Kidney (tissue), 14 donors: Measurements from ENCODE around the gene TIGD6. TPM values are rescaled to one million over a fixed set of nuclear protein-coding genes. Genes with fewer than 3 reads are reported as not detected.

Experiments used
- DNase-seq, 5 donors: peaks; one replicate each; pipeline ENCODE4 v3.0.0-alpha.2; 2013 to 2020
- FAIRE-seq: peaks from 2 replicates; lab custom pipeline; 2012; peaks lifted over from hg19 to GRCh38; lab: Jason Lieb, UNC
- H3K27ac ChIP-seq, 2 donors: one replicate each; pipeline ENCODE4 v1.7.0; 2013; ENCODE audit warnings: low read depth in 2 of 2, low read length in 2 of 2, inconsistent platforms in 1 of 2
- H3K27me3 ChIP-seq: one replicate; pipeline ENCODE4 v1.7.1; 2013; ENCODE audit warnings: low read length, inconsistent platforms; ENCODE audit not compliant: control insufficient read depth, insufficient read depth
- H3K36me3 ChIP-seq, 3 donors: one replicate each; pipeline versions ENCODE4 v1.7.0 to v1.7.1; 2013; ENCODE audit warnings: low read length in 3 of 3, control low read depth in 1 of 3, inconsistent platforms in 1 of 3; ENCODE audit not compliant: insufficient read depth in 3 of 3, control insufficient read depth in 2 of 3
- H3K4me1 ChIP-seq, 3 donors: one replicate each; pipeline versions ENCODE4 v1.7.0 to v1.7.1; 2013; ENCODE audit warnings: low read length in 3 of 3, inconsistent platforms in 1 of 3, low read depth in 1 of 3; ENCODE audit not compliant: control insufficient read depth in 2 of 3, insufficient read depth in 2 of 3
- H3K4me3 ChIP-seq, 3 donors: one replicate each; pipeline versions ENCODE4 v1.7.0 to v1.8.1; 2013; ENCODE audit warnings: low read length in 3 of 3, control low read depth in 1 of 3, inconsistent platforms in 1 of 3
- H3K9ac ChIP-seq, 3 donors: one replicate each; pipeline versions ENCODE4 v1.7.0 to v1.7.1; 2013; ENCODE audit warnings: low read length in 3 of 3, control low read depth in 1 of 3, inconsistent platforms in 1 of 3
- H3K9me3 ChIP-seq, 3 donors: one replicate each; pipeline versions ENCODE4 v1.7.0 to v1.7.1; 2013; ENCODE audit warnings: low read length in 3 of 3, control low read depth in 1 of 3, inconsistent platforms in 1 of 3; ENCODE audit not compliant: control insufficient read depth in 2 of 3, insufficient read depth in 1 of 3
- CTCF ChIP-seq: IDR thresholded peaks from 3 replicates; pipeline ENCODE4 v1.5.1; 2012; ENCODE audit warnings: mild to moderate bottlenecking, moderate library complexity, borderline replicate concordance; ENCODE audit not compliant: insufficient read depth; ENCODE audit errors: extremely low read depth
- intact Hi-C: fragments of 100-400 bp; cut with DNase I; formaldehyde crosslinking; loops from one replicate; pipeline ENCODE4 v1.11.1; 2022
- polyA plus RNA-seq: library from polyadenylated mRNA; stranded (reverse); fragments of 350-450 nt; fragmentation: Illumina TruSeq; extraction: RNeasy Lipid Tissue Mini Kit (QIAGEN cat#74804); gene quantifications from one replicate; pipeline ENCODE4 v1.2.3, GENCODE V29; 2014; ENCODE audit warnings: low read depth, low replicate concordance; ENCODE audit not compliant: insufficient read depth
- total RNA-seq: library from RNA; stranded (reverse); fragmentation: NEBNext Ultra II Directional; extraction: Animal tissue kit (Norgen Biotek cat#: 25700); gene quantifications from one replicate; pipeline ENCODE4 v1.2.1, GENCODE V29; 2021
- donor health status: control.
- donor health status: control.
- donor health status: control.
- donor health status: control.
- donor health status: control.
- donor health status: DM: yes; HTN: yes; CAD: no.
- donor health status: Normal renal cell carcinoma (clear cell type).

The TIGD6 gene
- total and polyA plus RNA-seq, 2 donors from 2014 or later: 6.0 to 7.0 TPM

DNA sequence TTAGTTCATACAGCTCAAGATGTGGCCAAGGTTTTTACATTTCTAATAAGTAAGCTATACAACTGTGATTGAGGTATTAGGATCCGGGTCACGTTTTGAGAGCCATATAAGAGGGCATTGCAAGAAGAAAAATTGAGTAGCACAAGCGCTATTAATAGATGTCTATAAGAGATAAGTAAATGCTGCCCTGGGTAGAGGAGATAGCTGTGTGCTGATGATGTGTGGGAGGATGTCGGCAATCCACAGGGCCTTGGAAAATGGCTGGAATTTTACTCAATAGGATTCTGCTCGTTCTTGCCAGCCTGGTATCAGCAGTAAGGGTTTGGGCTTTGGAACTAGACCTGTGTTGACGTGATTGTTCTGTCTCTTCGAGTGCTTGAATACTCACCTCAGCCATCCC lies 44.3 kb upstream of the TIGD6 start:
- Histone ChIP-seq H3K9me3 (no peaks in the 10 kb centered on the region), H3K4me3 (no peak overlapping the region), H3K27ac (no peak overlapping the region), H3K27me3 (no peaks in the 10 kb centered on the region), H3K36me3 (peaks cover 6 to 88% (median 48%) of the 10 kb centered on the region in 3 donors), H3K9ac (no peak overlapping the region), H3K4me1 (peaks cover 0 to 11% (median 8%) of the 10 kb centered on the region in 3 donors)
- intact Hi-C loops: no loop called here
- FAIRE-seq (no peak), DNase-seq (no peak)
- no peak for TF ChIP-seq CTCF

DNA sequence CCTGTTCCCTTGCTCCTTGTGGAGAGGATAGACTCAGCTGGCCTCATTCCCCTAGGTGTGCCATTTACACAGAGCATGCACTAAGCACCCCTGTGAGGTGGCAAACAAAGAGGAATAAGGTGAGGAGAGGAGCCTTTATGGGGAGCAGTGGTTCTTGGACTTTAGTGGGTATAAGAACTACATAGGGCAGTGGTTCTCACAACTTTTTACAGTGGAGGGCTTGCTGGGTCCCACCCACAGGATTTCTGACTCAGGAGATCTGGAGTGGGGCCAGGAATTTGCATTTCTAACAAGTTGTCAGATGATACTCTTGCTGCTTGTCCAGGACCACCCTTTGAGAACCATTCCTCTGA lies 43.9 kb upstream of the TIGD6 start:
- Histone ChIP-seq H3K4me1 (peaks cover 0 to 11% (median 8%) of the 10 kb centered on the region in 3 donors), H3K9me3 (no peaks in the 10 kb centered on the region), H3K4me3 (no peak overlapping the region), H3K27ac (no peak overlapping the region), H3K27me3 (no peaks in the 10 kb centered on the region), H3K9ac (no peak overlapping the region), H3K36me3 (peaks cover 6 to 87% (median 48%) of the 10 kb centered on the region in 3 donors)
- no peak for DNase-seq
- no peak for FAIRE-seq
- intact Hi-C loops: no loop called here
- TF ChIP-seq CTCF: no peak

DNA sequence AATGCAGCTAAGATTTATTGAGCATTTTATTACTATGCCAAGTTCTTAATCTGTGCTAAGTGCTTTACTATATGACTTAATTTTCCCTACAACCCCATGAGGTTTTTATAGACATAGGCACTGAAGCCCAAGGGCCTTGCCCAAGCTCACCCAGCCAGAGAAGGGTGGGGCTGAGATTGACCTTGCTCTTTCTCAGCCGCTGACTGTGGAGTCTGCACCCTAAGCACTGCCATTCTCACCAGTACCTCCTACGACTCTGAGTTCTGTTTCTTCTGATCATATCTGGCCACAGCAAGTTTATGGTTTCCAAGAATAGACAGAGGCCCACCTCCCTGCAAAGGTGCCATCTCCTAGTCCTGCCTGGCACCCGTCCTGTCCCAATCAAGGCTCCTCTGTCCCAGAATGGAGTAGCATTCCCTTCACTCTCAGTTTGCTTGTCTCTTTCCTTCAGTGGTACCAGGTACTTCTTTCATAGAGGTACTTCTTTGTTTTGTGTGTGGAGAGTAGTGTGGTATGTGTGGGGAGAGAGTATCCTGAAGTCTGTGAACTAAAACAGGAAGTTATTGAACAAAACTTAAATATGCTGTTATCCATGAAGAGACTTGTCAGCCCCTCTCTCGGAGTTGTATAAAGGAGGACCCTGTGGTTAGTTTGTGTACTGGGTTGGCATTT lies 43.3 kb upstream of the TIGD6 start:
- FAIRE-seq: no peak
- H3K27me3 ChIP-seq: no peaks in the 10 kb centered on the region
- peaks cover 0 to 11% (median 8%) of the 10 kb centered on the region in 3 donors for H3K4me1 ChIP-seq
- H3K9ac ChIP-seq: no peak overlapping the region
- intact Hi-C loops: no loop called here
- no peak for DNase-seq
- TF ChIP-seq CTCF: no peak
- no peaks in the 10 kb centered on the region for H3K9me3 ChIP-seq
- H3K27ac ChIP-seq: no peak overlapping the region
- H3K36me3 ChIP-seq: peaks cover 5 to 87% (median 48%) of the 10 kb centered on the region in 3 donors
- H3K4me3 ChIP-seq: no peak overlapping the region
